Panc1 (cell line): ENCODE data around the gene ALK. TPM values are rescaled to one million over a fixed set of nuclear protein-coding genes. Genes with fewer than 3 reads are reported as not detected.

Experiments
- ATAC-seq: fragments of 200-7000 bp; cut with Tn5 transposase; 2 replicates; pipeline ENCODE4 v1.9.1; 2020; ENCODE audit warnings: mild to moderate bottlenecking, moderate library complexity
- BruUV-seq: library from RNA; stranded (reverse); fragments of 400-500 nt; replicated peaks from 2 replicates; lab custom pipeline; 2021; lab: Mats Ljungman, UMichigan
- CTCF ChIA-PET: fragments of 300-600 bp; sonication (Branson Sonifier 250); formaldehyde crosslinking; loops from one replicate; lab custom pipeline; 2022; ENCODE audit warnings: antibody characterized with exemption; lab: Charles Lee
- POLR2A ChIA-PET: fragments of 300-600 bp; sonication (Branson Sonifier 250); formaldehyde crosslinking; loops from one replicate; lab custom pipeline; 2022; ENCODE audit warnings: antibody characterized with exemption; lab: Charles Lee
- DNase-seq: peaks from one replicate; pipeline ENCODE4 v3.0.0-alpha.2; 2010; ENCODE audit warnings: low read depth, low spot score
- H3K27ac ChIP-seq: 2 replicates; pipeline ENCODE4 v1.5.1; 2011; ENCODE audit warnings: mild to moderate bottlenecking, low read length, inconsistent platforms
- H3K27me3 ChIP-seq: fragments of 200-500 bp; sonication (Bioruptor generic); 2 replicates; pipeline ENCODE4 v1.6.0; 2014; ENCODE audit warnings: low read length, inconsistent platforms; ENCODE audit not compliant: control insufficient read depth, insufficient read depth
- H3K36me3 ChIP-seq: fragments of 200-500 bp; sonication (Bioruptor generic); 2 replicates; pipeline ENCODE4 v1.5.1; 2014; ENCODE audit warnings: inconsistent platforms, mild to moderate bottlenecking, low read length, moderate library complexity; ENCODE audit not compliant: control insufficient read depth, insufficient read depth
- H3K4me1 ChIP-seq: 2 replicates; pipeline ENCODE4 v1.5.1; 2011; ENCODE audit warnings: inconsistent platforms, mild to moderate bottlenecking, low read length, moderate library complexity; ENCODE audit not compliant: control insufficient read depth, insufficient read depth
- H3K4me3 ChIP-seq, 2 experiments: 2 replicates each; pipeline ENCODE4 v1.5.1; 2011 to 2012; ENCODE audit warnings: low read depth in 2 of 2, low read length in 2 of 2, mild to moderate bottlenecking in 2 of 2, inconsistent platforms in 1 of 2, moderate library complexity in 1 of 2
- H3K9me3 ChIP-seq: fragments of 200-500 bp; sonication (Bioruptor generic); 2 replicates; pipeline ENCODE4 v1.5.1; 2014; ENCODE audit warnings: low read depth, mild to moderate bottlenecking, inconsistent platforms, low read length, moderate library complexity; ENCODE audit not compliant: control insufficient read depth, insufficient read depth
- POLR2AphosphoS5 ChIP-seq: IDR thresholded peaks from 2 replicates; pipeline ENCODE4 v1.6.1; 2012; ENCODE audit warnings: mild to moderate bottlenecking, low read depth, low read length, moderate library complexity
- REST ChIP-seq, 2 experiments: IDR thresholded peaks; 2 replicates each; pipeline ENCODE4 v1.6.1; 2011 to 2012; ENCODE audit warnings: low read depth in 2 of 2, control low read depth in 1 of 2, low read length in 1 of 2, mild to moderate bottlenecking in 1 of 2, moderate library complexity in 1 of 2; ENCODE audit not compliant: insufficient read depth in 1 of 2
- SIN3A ChIP-seq: IDR thresholded peaks from 2 replicates; pipeline ENCODE4 v1.6.1; 2012; ENCODE audit warnings: low read depth, mild to moderate bottlenecking, low read length, moderate library complexity, borderline replicate concordance; ENCODE audit not compliant: insufficient read depth
- TCF7L2 ChIP-seq: IDR thresholded peaks from 2 replicates; pipeline ENCODE4 v1.6.1; 2011; ENCODE audit warnings: mild to moderate bottlenecking, low read depth, low read length, inconsistent platforms
- in situ Hi-C: cut with HindIII; loops from 2 replicates; pipeline ENCODE4 v1.10.0; 2016; ENCODE audit warnings: low sequenced_read_pairs, low pct_unique_long_range_greater_than_20kb
- intact Hi-C: fragments of 100-400 bp; cut with micrococcal nuclease; formaldehyde crosslinking; loops from one replicate; pipeline ENCODE4 v1.10.0; 2022; ENCODE audit not compliant: unreplicated experiment
- total RNA-seq: library from RNA; stranded (reverse); gene quantifications from one replicate; pipeline ENCODE4 v1.2.1, GENCODE V29; 2021; ENCODE audit not compliant: unreplicated experiment
- TF ChIP-seq, protein P1 (sequence below): fragments of 450-650 bp; IDR thresholded peaks from 2 replicates; pipeline ENCODE4 v1.5.1; 2017; ENCODE audit warnings: mild to moderate bottlenecking

Gene ALK
- total RNA-seq, 1 experiment from 2014 or later = not detected

GRCh38 chr2:29561628-29562027, 359.8 kb downstream of the ALK start:
- in situ Hi-C loops (no loop called here), intact Hi-C loops (no loop called here)
- CTCF ChIA-PET = no interaction called here
- no TSS peak for BruUV-seq
- no peaks in the 10 kb centered on the region for H3K4me1 ChIP-seq
- ATAC-seq (no peak), DNase-seq (no peak)
- TF ChIP-seq, protein P1, sequence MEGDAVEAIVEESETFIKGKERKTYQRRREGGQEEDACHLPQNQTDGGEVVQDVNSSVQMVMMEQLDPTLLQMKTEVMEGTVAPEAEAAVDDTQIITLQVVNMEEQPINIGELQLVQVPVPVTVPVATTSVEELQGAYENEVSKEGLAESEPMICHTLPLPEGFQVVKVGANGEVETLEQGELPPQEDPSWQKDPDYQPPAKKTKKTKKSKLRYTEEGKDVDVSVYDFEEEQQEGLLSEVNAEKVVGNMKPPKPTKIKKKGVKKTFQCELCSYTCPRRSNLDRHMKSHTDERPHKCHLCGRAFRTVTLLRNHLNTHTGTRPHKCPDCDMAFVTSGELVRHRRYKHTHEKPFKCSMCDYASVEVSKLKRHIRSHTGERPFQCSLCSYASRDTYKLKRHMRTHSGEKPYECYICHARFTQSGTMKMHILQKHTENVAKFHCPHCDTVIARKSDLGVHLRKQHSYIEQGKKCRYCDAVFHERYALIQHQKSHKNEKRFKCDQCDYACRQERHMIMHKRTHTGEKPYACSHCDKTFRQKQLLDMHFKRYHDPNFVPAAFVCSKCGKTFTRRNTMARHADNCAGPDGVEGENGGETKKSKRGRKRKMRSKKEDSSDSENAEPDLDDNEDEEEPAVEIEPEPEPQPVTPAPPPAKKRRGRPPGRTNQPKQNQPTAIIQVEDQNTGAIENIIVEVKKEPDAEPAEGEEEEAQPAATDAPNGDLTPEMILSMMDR = no peak
- TF ChIP-seq REST (IDR thresholded peaks at IDR 0.05; ENCODE audit: insufficient read depth in 1 of 2, low read depth in 2 of 2, low read length in 1 of 2) (no peak), TCF7L2 (no peak), POLR2AphosphoS5 (no peak), SIN3A (no peak)
- no peak overlapping the region for H3K27ac ChIP-seq
- H3K9me3 ChIP-seq = no peaks in the 10 kb centered on the region
- no peak overlapping the region for H3K4me3 ChIP-seq
- POLR2A ChIA-PET = no interaction called here
- no peaks in the 10 kb centered on the region for H3K36me3 ChIP-seq
- H3K27me3 ChIP-seq = 0 out of 2 replicates have a peak, but pooled peaks cover 7% of the 10 kb centered on the region

DNA sequence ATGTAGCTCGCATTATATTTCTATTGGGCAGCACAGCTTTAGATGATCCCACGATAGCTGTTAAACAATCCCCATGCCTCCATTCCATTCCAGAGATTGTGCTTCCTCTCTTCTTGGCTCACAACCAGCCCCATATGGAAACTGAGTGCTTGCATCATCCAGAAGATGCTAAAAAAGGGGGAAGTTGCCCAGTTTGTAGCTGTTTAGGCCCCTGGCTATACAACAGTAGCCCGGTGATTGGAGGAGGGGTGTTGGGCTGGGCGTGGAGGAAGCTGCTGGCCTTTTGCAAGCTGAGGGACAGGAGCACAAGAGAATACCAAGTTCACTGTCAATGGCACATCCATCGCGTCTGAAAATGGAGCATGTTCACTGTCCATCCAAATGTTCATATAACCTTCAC, 360.2 kb downstream of the ALK start:
- H3K9me3 ChIP-seq = no peaks in the 10 kb centered on the region
- no peak overlapping the region for H3K4me3 ChIP-seq
- DNase-seq (no peak), ATAC-seq (no peak)
- POLR2A ChIA-PET = no interaction called here
- in situ Hi-C loops = no loop called here
- H3K4me1 ChIP-seq = no peaks in the 10 kb centered on the region
- intact Hi-C loops = no loop called here
- H3K27me3 ChIP-seq = 0 out of 2 replicates have a peak, but pooled peaks cover 4% of the 10 kb centered on the region
- CTCF ChIA-PET = no interaction called here
- H3K36me3 ChIP-seq = no peaks in the 10 kb centered on the region
- BruUV-seq = no TSS peak
- H3K27ac ChIP-seq = no peak overlapping the region
- TF ChIP-seq REST (IDR thresholded peaks at IDR 0.05; ENCODE audit: insufficient read depth in 1 of 2, low read depth in 2 of 2, low read length in 1 of 2) (no peak), POLR2AphosphoS5 (no peak), TCF7L2 (no peak), SIN3A (no peak)
- TF ChIP-seq, protein P1 = no peak
